HepG2 (cell line): ENCODE results near the gene GCHFR. TPM values are rescaled to one million over a fixed set of nuclear protein-coding genes. Genes with fewer than 3 reads are reported as not detected.

Experiments
- ATAC-seq: fragments of 200-7000 bp; cut with Tn5 transposase; 3 replicates; pipeline ENCODE4 v1.9.1; 2020; ENCODE audit warnings: mild to moderate bottlenecking, moderate library complexity
- BruUV-seq: library from RNA; stranded (reverse); fragments of 400-500 nt; replicated peaks from 2 replicates; lab custom pipeline; 2021; lab: Mats Ljungman, UMichigan
- CTCF ChIA-PET: fragments of 300-600 bp; formaldehyde crosslinking; extraction: SDS; loops from one replicate; lab custom pipeline; 2021; ENCODE audit warnings: low total read pairs, inconsistent platforms, low intra/inter-chr PET ratio; lab: Yijun Ruan, JAX
- POLR2A ChIA-PET: fragments of 350-600 bp; sonication (Branson Sonifier 250); formaldehyde crosslinking; loops from one replicate; lab custom pipeline; 2020; ENCODE audit warnings: antibody characterized with exemption, inconsistent platforms; lab: Yijun Ruan, JAX
- DNase-seq: peaks from one replicate; pipeline ENCODE4 v3.0.0-alpha.2; 2015; ENCODE audit warnings: low spot score
- FAIRE-seq: peaks from 3 replicates; lab custom pipeline; 2011; peaks lifted over from hg19 to GRCh38; lab: Jason Lieb, UNC
- H2AFZ ChIP-seq: one replicate; pipeline ENCODE4 v1.6.1; 2011; ENCODE audit warnings: low read length, inconsistent platforms
- H3K27ac ChIP-seq: fragments of 300-600 bp; 3 replicates; pipeline ENCODE4 v1.8.0; 2011; ENCODE audit warnings: mixed run types, mild to moderate bottlenecking, mixed read lengths, low read length, inconsistent platforms; ENCODE audit not compliant: insufficient read depth; ENCODE audit errors: extremely low read length
- H3K27me3 ChIP-seq, 2 experiments: fragments of 200-600 bp in 1 of 2; 2 replicates in 1 of 2; 3 replicates in 1 of 2; pipeline versions ENCODE4 v1.6.0 to v1.8.0; 2011; ENCODE audit warnings: low read length in 2 of 2, mild to moderate bottlenecking in 2 of 2, moderate library complexity in 2 of 2, inconsistent platforms in 1 of 2; ENCODE audit not compliant: insufficient read depth in 2 of 2, control insufficient read depth in 1 of 2
- H3K36me3 ChIP-seq, 2 experiments: fragments of 200-600 bp in 1 of 2; replicated peaks in 1 of 2; 2 replicates in 1 of 2; 3 replicates in 1 of 2; pipeline versions ENCODE4 v1.5.1 to v1.8.0; 2011; ENCODE audit warnings: low read length in 2 of 2, inconsistent platforms in 1 of 2; ENCODE audit not compliant: insufficient read depth in 2 of 2, control insufficient read depth in 1 of 2
- H3K4me1 ChIP-seq: 2 replicates; pipeline ENCODE4 v1.5.1; 2012; ENCODE audit warnings: low read length, inconsistent platforms; ENCODE audit not compliant: insufficient read depth
- H3K4me2 ChIP-seq: 2 replicates; pipeline ENCODE4 v1.6.0; 2011; ENCODE audit warnings: low read depth, low read length, inconsistent platforms
- H3K4me3 ChIP-seq, 3 experiments: fragments of 200-600 bp in 1 of 3; sonication (generic), shearing (Covaris generic) in 1 of 3; replicated peaks in 1 of 3; 2 replicates each; pipeline ENCODE4 v1.5.1; 2011 to 2016; ENCODE audit warnings: low read length in 3 of 3, inconsistent platforms in 2 of 3, low read depth in 2 of 3, mild to moderate bottlenecking in 2 of 3, control low read depth in 1 of 3, mixed read lengths in 1 of 3; ENCODE audit not compliant: insufficient read depth in 1 of 3
- H3K79me2 ChIP-seq: one replicate; pipeline ENCODE4 v1.6.1; 2011; ENCODE audit warnings: low read length, inconsistent platforms; ENCODE audit not compliant: insufficient read depth
- H3K9ac ChIP-seq: 2 replicates; pipeline ENCODE4 v1.6.0; 2011; ENCODE audit warnings: mild to moderate bottlenecking, low read depth, low read length, inconsistent platforms; ENCODE audit not compliant: insufficient read depth
- H3K9me3 ChIP-seq: 2 replicates; pipeline ENCODE4 v1.5.1; 2012; ENCODE audit warnings: mild to moderate bottlenecking, low read length
- H4K20me1 ChIP-seq: 2 replicates; pipeline ENCODE4 v1.6.0; 2011; ENCODE audit warnings: inconsistent platforms, mild to moderate bottlenecking, low read length, moderate library complexity; ENCODE audit not compliant: insufficient read depth
- FOXJ3 ChIP-seq: sonication (generic); formaldehyde crosslinking; IDR thresholded peaks from 2 replicates; pipeline ENCODE4 v1.4.0; 2020; ENCODE audit warnings: missing genetic modification reagents, mild to moderate bottlenecking, borderline replicate concordance
- HMGA1 ChIP-seq: sonication (generic); formaldehyde crosslinking; conservative IDR thresholded peaks from 2 replicates; pipeline ENCODE4 v1.4.0; 2020; ENCODE audit warnings: missing genetic modification reagents
- MED1 ChIP-seq: sonication (generic); formaldehyde crosslinking; IDR thresholded peaks from 2 replicates; pipeline ENCODE4 v1.4.0; 2020; ENCODE audit warnings: missing genetic modification reagents
- NFE2L2 ChIP-seq: fragments of 150-350 bp; IDR thresholded peaks from 2 replicates; pipeline ENCODE4 v1.6.1; 2014; ENCODE audit warnings: low read length
- TEAD3 ChIP-seq: optimal IDR thresholded peaks from 2 replicates; pipeline ENCODE3; 2016; ENCODE audit warnings: borderline replicate concordance
- U2AF1 ChIP-seq: fragments of 200-400 bp; formaldehyde crosslinking; optimal IDR thresholded peaks from 2 replicates; pipeline ENCODE3; 2017; ENCODE audit warnings: mild to moderate bottlenecking, low read depth, low read length
- ZBTB1 ChIP-seq: sonication (generic); formaldehyde crosslinking; IDR thresholded peaks from 2 replicates; pipeline ENCODE4 v1.4.0; 2020; ENCODE audit warnings: missing genetic modification reagents, borderline replicate concordance
- ZNF337 ChIP-seq: sonication (generic); formaldehyde crosslinking; IDR thresholded peaks from 2 replicates; pipeline ENCODE4 v1.5.1; 2020; ENCODE audit warnings: missing genetic modification reagents, low read depth, mild to moderate bottlenecking, borderline replicate concordance
- ZNF558 ChIP-seq: sonication (generic); formaldehyde crosslinking; IDR thresholded peaks from 2 replicates; pipeline ENCODE4 v1.9.0; 2022; ENCODE audit warnings: mild to moderate bottlenecking, missing genetic modification reagents, borderline replicate concordance
- ZNF567 ChIP-seq: sonication (generic); formaldehyde crosslinking; IDR thresholded peaks from 2 replicates; pipeline ENCODE4 v1.8.1; 2023; ENCODE audit warnings: mild to moderate bottlenecking, missing genetic modification reagents, borderline replicate concordance
- ZSCAN30 ChIP-seq: sonication (generic); formaldehyde crosslinking; IDR thresholded peaks from 2 replicates; pipeline ENCODE4 v1.5.0; 2020; ENCODE audit warnings: mild to moderate bottlenecking, missing genetic modification reagents
- WGBS: methylation state at CpG from one replicate; pipeline ENCODE4 v1.1.6; 2017; ENCODE audit warnings: low lambda C conversion rate; 5-methylcytosine and 5-hydroxymethylcytosine counted together
- in situ Hi-C: cut with HindIII; loops from 2 replicates; pipeline ENCODE4 v1.10.0; 2017; ENCODE audit warnings: low pct_unique_long_range_greater_than_20kb; ENCODE audit not compliant: extremely low pct_ligation_motif_present
- intact Hi-C: fragments of 100-400 bp; cut with micrococcal nuclease; formaldehyde crosslinking; loops from one replicate; pipeline ENCODE4 v1.10.0; 2022; ENCODE audit not compliant: unreplicated experiment
- polyA plus RNA-seq, 8 experiments: library from polyadenylated mRNA; depleted of rRNA in 3 of 8; stranded (reverse) in 7 of 8; unstranded in 1 of 8; fragments of >200 nt; fragmentation: Illumina TruSeq in 4 of 8; extraction: Trizol in 4 of 8; gene quantifications; 2 replicates each; pipeline versions ENCODE4 v1.2.1 to v1.2.3, GENCODE V29; 2011 to 2016; ENCODE audit warnings: low read depth in 4 of 8, missing spikeins in 1 of 8, mixed read lengths in 1 of 8; ENCODE audit not compliant: insufficient read depth in 1 of 8
- total RNA-seq, 5 experiments: library from RNA; depleted of rRNA; stranded (reverse); fragments of >200 nt; fragmentation: Illumina TruSeq; extraction: Trizol; gene quantifications; 2 replicates each; pipeline ENCODE4 v1.2.3, GENCODE V29; 2016; ENCODE audit warnings: low read depth in 1 of 5
- TF ChIP-seq, protein P1 (sequence below): sonication (generic); formaldehyde crosslinking; IDR thresholded peaks from 2 replicates; pipeline ENCODE4 v1.5.0; 2020; ENCODE audit warnings: mild to moderate bottlenecking, missing genetic modification reagents
- TF ChIP-seq, protein P2 (sequence below): sonication (generic); formaldehyde crosslinking; IDR thresholded peaks from 2 replicates; pipeline ENCODE4 v1.5.0; 2020; ENCODE audit warnings: missing genetic modification reagents, mild to moderate bottlenecking, borderline replicate concordance

GCHFR gene
- total and polyA plus RNA-seq, 2 of the 13 experiments (the other 11 are each of a cell fraction or from before 2014, with no cell fraction given): 51.5 to 92.4 TPM

DNA sequence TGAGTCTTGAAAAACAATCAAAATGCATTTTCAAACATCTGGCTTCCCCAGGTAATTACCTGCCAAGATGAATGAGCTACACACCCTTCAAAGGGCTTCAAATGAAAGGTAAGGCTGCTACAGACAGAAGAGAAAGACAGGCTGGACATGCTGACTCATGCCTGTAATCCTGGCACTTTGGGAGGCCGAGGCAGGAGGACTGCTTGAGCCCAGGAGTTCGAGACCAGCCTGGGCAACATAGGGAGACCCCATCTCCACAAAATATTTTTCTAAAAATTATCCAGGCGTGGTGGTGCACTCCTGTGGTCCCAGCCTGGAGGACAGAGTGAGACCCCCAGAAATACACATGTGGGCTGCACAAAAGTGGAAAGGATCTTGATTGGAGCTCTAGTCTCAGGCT is 28.5 kb downstream of the GCHFR start:
- no peak for DNase-seq
- no peak for FAIRE-seq
- in situ Hi-C loops (no loop called here), intact Hi-C loops (no loop called here)
- H3K4me2 ChIP-seq: no peak overlapping the region
- H3K27ac ChIP-seq: peak overlapping the region; percentile 96
- ChIA-PET CTCF (no interaction called here), POLR2A (interaction anchor here (1.5 to 2.4 kb wide), 2 partner anchors 10 to 65 kb away, joined by 5 to 7 read pairs; no protein-coding TSS in a partner anchor)
- WGBS: 52% methylated on average over 2 of the region's 3 CpGs
- no peaks in the 10 kb centered on the region for H3K27me3 ChIP-seq
- no TSS peak for BruUV-seq
- H3K79me2 ChIP-seq: peaks cover 18% of the 10 kb centered on the region
- peaks cover 50% of the 10 kb centered on the region for H3K4me1 ChIP-seq
- H4K20me1 ChIP-seq: no peaks in the 10 kb centered on the region
- ATAC-seq: no peak
- H3K4me3 ChIP-seq: no peak overlapping the region
- H3K9me3 ChIP-seq: no peaks in the 10 kb centered on the region
- peaks cover 0 to 4% of the 10 kb centered on the region in 2 experiments; a peak in 1 of 5 replicates for H3K36me3 ChIP-seq
- no peak overlapping the region for H2AFZ ChIP-seq
- TF ChIP-seq NFE2L2 (peak; percentile 5; the same call in 1 of the 2 replicates), ZSCAN30 (CRISPR knock-in tag) (no peak)
- TF ChIP-seq, protein P1, sequence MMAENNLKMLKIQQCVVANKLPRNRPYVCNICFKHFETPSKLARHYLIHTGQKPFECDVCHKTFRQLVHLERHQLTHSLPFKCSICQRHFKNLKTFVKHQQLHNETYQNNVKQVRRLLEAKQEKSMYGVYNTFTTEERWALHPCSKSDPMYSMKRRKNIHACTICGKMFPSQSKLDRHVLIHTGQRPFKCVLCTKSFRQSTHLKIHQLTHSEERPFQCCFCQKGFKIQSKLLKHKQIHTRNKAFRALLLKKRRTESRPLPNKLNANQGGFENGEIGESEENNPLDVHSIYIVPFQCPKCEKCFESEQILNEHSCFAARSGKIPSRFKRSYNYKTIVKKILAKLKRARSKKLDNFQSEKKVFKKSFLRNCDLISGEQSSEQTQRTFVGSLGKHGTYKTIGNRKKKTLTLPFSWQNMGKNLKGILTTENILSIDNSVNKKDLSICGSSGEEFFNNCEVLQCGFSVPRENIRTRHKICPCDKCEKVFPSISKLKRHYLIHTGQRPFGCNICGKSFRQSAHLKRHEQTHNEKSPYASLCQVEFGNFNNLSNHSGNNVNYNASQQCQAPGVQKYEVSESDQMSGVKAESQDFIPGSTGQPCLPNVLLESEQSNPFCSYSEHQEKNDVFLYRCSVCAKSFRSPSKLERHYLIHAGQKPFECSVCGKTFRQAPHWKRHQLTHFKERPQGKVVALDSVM (CRISPR knock-in tag): peak; percentile 72
- H3K9ac ChIP-seq: 0 out of 2 replicates have a peak overlapping the region, but pooled peaks have one; percentile 8

DNA sequence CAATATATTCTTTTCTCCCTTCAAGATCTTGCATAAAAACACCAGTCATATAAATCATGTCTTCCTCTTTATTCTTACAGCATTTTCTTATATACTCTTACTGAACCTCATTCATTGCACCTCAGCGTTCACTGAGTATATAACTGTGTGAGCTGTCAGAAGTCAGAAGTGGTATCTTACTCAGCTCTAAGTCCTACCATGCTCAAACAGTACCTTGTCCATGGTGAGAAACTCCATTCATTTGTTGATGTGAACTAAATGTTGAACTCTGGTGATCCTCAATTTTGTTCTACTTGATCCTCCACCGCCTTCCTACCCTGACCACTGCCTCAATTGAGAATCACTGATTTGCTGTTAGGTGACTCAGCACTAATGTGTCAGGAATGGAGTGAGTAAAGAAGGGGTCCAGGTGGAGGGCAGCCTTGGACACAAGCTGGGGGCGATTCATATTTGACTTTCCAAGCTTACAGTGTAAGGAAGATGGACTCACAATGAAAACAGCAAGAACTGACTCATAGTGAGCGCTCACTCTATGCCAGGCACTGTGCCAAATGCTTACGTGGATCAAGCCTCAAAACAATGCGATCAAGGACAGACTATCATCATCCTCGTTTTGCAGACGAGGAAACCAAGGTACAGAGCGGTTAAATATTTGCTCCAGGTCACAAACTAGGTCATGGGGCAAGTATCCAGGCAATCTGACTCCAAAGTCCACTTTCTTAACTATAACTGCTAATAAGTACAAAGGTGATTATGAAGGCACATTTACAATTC is 29.5 kb downstream of the GCHFR start:
- Histone ChIP-seq H4K20me1 (no peaks in the 10 kb centered on the region), H3K4me2 (peak overlapping the region; percentile 71), H3K4me1 (peaks cover 50% of the 10 kb centered on the region), H3K9ac (peak overlapping the region; percentile 56), H3K4me3 (peak overlapping the region in 2 of 3 experiments; percentile 1 to 14; a peak in 2 of 6 replicates), H3K9me3 (no peaks in the 10 kb centered on the region), H3K79me2 (peaks cover 18% of the 10 kb centered on the region), H2AFZ (no peak overlapping the region), H3K36me3 (peaks cover 0 to 4% of the 10 kb centered on the region in 2 experiments; a peak in 1 of 5 replicates), H3K27me3 (no peaks in the 10 kb centered on the region), H3K27ac (peak overlapping the region; percentile 96)
- POLR2A ChIA-PET: interaction anchor here (0.6 to 2.4 kb wide), 6 partner anchors 8 to 99 kb away, joined by 3 to 8 read pairs (median 4); partner anchors contain the start of genes DNAJC17, GCHFR, RAD51 and ZFYVE19
- intact Hi-C loops (no loop called here), in situ Hi-C loops (no loop called here)
- peak; percentile 94 for ATAC-seq
- peak; percentile 76 for FAIRE-seq
- DNase-seq: peak; percentile 96
- CTCF ChIA-PET: no interaction called here
- 19% methylated on average over 9 of the region's 9 CpGs for WGBS
- no TSS peak for BruUV-seq
- no peak for TF ChIP-seq ZBTB1
- peak; percentile 86 for TF ChIP-seq MED1 (CRISPR knock-in tag)
- TF ChIP-seq ZNF558 (CRISPR knock-in tag): no peak
- TF ChIP-seq, protein P2, sequence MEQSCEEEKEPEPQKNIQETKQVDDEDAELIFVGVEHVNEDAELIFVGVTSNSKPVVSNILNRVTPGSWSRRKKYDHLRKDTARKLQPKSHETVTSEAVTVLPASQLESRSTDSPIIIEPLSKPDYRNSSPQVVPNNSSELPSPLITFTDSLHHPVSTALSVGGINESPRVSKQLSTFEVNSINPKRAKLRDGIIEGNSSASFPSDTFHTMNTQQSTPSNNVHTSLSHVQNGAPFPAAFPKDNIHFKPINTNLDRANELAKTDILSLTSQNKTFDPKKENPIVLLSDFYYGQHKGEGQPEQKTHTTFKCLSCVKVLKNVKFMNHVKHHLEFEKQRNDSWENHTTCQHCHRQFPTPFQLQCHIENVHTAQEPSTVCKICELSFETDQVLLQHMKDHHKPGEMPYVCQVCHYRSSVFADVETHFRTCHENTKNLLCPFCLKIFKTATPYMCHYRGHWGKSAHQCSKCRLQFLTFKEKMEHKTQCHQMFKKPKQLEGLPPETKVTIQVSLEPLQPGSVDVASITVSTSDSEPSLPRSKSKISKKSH: no peak
- no peak for TF ChIP-seq ZNF567
- no peak for TF ChIP-seq FOXJ3 (CRISPR knock-in tag)
- TF ChIP-seq ZNF337 (CRISPR knock-in tag): no peak
- no peak for TF ChIP-seq U2AF1
- no peak for TF ChIP-seq HMGA1 (CRISPR knock-in tag)
- peak; percentile 82 for TF ChIP-seq TEAD3 (CRISPR knock-in tag)
